Fibroblast of lung (primary cell): Measurements from ENCODE around the gene MAGI2.

ENCODE experiments used
- CTCF ChIP-seq, 2 donors: IDR thresholded peaks in 1 of 2; conservative IDR thresholded peaks in 1 of 2; 1 replicate in 1 of 2; 2 replicates in 1 of 2; pipeline ENCODE4 v1.5.1; 2011 to 2012; ENCODE audit warnings: low read length in 2 of 2, control low read depth in 1 of 2, inconsistent platforms in 1 of 2, low read depth in 1 of 2, mild to moderate bottlenecking in 1 of 2
- EZH2 ChIP-seq: IDR thresholded peaks from 2 replicates; pipeline ENCODE4 v1.5.1; 2012; ENCODE audit warnings: low read length, control low read depth, mild to moderate bottlenecking; ENCODE audit errors: missing control alignments

DNA sequence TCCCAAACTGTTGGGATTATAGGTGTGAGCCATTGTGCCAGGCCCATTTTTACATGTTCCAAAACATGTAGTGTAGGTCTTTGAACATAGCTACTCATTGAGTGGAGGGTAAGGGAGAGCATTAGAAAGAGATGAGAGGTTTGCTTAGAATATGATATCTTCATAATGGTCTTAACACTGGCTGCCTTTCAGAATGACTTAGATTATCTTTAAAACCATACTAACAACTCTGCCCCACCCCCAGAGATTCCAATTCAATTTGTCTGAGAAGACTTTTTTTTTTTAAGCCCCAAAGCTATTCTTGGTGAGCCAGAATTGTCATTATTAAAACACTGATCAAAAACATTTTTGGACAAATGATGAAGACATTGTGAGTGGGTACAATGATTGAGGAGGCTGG is 1486.0 kb downstream of the MAGI2 start:
- TF ChIP-seq CTCF (conservative IDR thresholded peaks at IDR 0.05 in 1 of 2, IDR thresholded peaks at IDR 0.05 in 1 of 2; ENCODE audit: low read depth in 1 of 2, low read length in 2 of 2) (no peak), EZH2 (no peak)
